ENCODE results near the gene KIF9. TPM values are rescaled to one million over a fixed set of nuclear protein-coding genes. Genes with fewer than 3 reads are reported as not detected.

KIF9 gene, protein sequence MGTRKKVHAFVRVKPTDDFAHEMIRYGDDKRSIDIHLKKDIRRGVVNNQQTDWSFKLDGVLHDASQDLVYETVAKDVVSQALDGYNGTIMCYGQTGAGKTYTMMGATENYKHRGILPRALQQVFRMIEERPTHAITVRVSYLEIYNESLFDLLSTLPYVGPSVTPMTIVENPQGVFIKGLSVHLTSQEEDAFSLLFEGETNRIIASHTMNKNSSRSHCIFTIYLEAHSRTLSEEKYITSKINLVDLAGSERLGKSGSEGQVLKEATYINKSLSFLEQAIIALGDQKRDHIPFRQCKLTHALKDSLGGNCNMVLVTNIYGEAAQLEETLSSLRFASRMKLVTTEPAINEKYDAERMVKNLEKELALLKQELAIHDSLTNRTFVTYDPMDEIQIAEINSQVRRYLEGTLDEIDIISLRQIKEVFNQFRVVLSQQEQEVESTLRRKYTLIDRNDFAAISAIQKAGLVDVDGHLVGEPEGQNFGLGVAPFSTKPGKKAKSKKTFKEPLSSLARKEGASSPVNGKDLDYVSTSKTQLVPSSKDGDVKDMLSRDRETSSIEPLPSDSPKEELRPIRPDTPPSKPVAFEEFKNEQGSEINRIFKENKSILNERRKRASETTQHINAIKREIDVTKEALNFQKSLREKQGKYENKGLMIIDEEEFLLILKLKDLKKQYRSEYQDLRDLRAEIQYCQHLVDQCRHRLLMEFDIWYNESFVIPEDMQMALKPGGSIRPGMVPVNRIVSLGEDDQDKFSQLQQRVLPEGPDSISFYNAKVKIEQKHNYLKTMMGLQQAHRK
- total RNA-seq: 10.3 and 10.9 TPM in 2 replicates

DNA sequence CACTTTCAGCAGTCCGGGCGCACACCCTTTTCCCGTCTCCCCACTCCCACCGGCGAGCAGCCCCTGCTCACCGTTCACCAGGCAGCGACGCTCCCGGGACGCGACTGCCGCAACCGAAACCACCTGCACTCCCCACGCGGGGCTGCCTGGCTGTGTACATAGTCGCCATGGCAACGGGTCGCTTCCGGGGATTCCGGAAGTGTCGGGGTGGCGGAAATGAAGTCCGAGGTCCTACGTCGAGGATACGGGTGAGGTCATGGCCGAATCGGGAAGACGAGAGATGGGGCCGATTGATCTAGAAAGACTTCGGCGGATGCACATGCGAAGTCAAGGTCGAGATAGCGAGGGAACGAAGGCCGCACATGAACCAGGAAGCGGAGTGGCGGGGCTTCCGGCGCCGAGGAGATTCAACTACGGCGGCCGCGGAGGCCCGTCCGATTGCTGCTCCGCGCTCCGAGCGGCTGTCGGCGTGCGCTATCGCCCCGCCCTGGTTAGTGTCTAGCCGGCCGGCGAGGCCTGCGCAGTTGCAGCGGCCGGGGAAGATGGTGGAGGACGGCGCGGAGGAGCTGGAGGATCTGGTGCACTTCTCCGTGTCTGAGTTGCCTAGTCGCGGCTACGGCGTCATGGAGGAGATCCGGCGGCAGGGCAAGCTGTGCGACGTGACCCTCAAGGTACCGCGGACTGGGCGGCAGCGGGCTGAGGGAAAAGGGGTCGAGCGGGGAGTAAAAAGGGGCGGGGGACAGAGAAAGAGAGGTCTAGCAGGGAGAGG is at the start of gene KIF9, which contains the start of gene KLHL18:
Gene KIF9, minus strand, starts transcription at position 376 of the 769 bp plus-strand sequence. CDS start 5,425 bp downstream, outside the sequence.
Gene KLHL18, plus strand, starts transcription at position 521 of the 769 bp plus-strand sequence. Its CDS starts 22 bp downstream, at position 543.

Other genes starting within 250 kb of the KIF9 start
- gene SETD2, start 118.7 kb downstream of the KIF9 start, total RNA-seq: 26.8 and 34.3 TPM in 2 replicates
- gene KLHL18, start 145 bp upstream of the KIF9 start, total RNA-seq: 15.1 and 18.5 TPM in 2 replicates
- 14.2 and 15.3 TPM in 2 replicates for gene PTPN23, start 98.2 kb upstream of the KIF9 start, total RNA-seq
- gene SCAP, start 193.1 kb upstream of the KIF9 start, total RNA-seq: 39.7 and 46.6 TPM in 2 replicates
- gene ELP6, start 230.9 kb upstream of the KIF9 start, total RNA-seq: 32.1 and 35.2 TPM in 2 replicates